CD4-positive, alpha-beta T cell treated with Interleukin-10 for 1 hour (primary cell): Measurements from ENCODE around the gene DHPS.
A peak's percentile ranks its signal among the peaks of the same experiment; 100 is the strongest.

Source experiments
- DNase-seq: peaks from one replicate; pipeline ENCODE4 v3.0.0-alpha.2; 2020

The DHPS gene

GRCh38 chr19:12642506-12642905, 39.2 kb downstream of the DHPS start:
- DNase-seq: no peak

GRCh38 chr19:12641456-12641855, 40.2 kb downstream of the DHPS start:
- DNase-seq: no peak

GRCh38 chr19:12639901-12640613, 41.6 kb downstream of the DHPS start:
- peak; percentile 88 for DNase-seq

- no peak for DNase-seq
Measured at GRCh38 chr19:12638611-12639182, 43.0 kb downstream of the DHPS start.

- no peak for DNase-seq
Measured at GRCh38 chr19:12636631-12637030, 45.0 kb downstream of the DHPS start.

GRCh38 chr19:12629215-12629614, 52.5 kb downstream of the DHPS start:
- no peak for DNase-seq

GRCh38 chr19:12628040-12629022, 53.3 kb downstream of the DHPS start:
- no peak for DNase-seq

GRCh38 chr19:12626958-12627357, 54.7 kb downstream of the DHPS start:
- DNase-seq: no peak
